Activated CD4-positive, alpha-beta memory T cell treated with anti-CD3 and anti-CD28 coated beads, Interleukin-2, amount 10 ng/mL, durations not matched to agents 7 days and 5 days (primary cell): Measurements from ENCODE around the gene CIT. TPM values are rescaled to one million over a fixed set of nuclear protein-coding genes. Genes with fewer than 3 reads are reported as not detected.

Experiments used
- CTCF ChIA-PET: fragments of 350-600 bp; sonication (Branson Sonifier 250); formaldehyde crosslinking; loops from one replicate; lab custom pipeline; 2021; ENCODE audit warnings: antibody characterized with exemption, inconsistent platforms; lab: Charles Lee
- POLR2A ChIA-PET: fragments of 350-600 bp; sonication (Branson Sonifier 250); formaldehyde crosslinking; loops from one replicate; lab custom pipeline; 2021; ENCODE audit warnings: antibody characterized with exemption; lab: Charles Lee
- DNase-seq: peaks from one replicate; pipeline ENCODE4 v3.0.0-alpha.2; 2020
- H3K27ac Mint-ChIP-seq: one replicate; pipeline ENCODE4 v1.8.0; 2021; ENCODE audit warnings: mild to moderate bottlenecking, mixed read lengths
- H3K27me3 Mint-ChIP-seq: one replicate; pipeline ENCODE4 v1.8.0; 2021; ENCODE audit warnings: mixed read lengths
- H3K36me3 Mint-ChIP-seq: one replicate; pipeline ENCODE4 v1.8.0; 2021; ENCODE audit warnings: low read depth, mixed read lengths
- H3K4me1 Mint-ChIP-seq: one replicate; pipeline ENCODE4 v1.8.0; 2021; ENCODE audit warnings: mixed read lengths
- H3K4me3 Mint-ChIP-seq: one replicate; pipeline ENCODE4 v1.8.0; 2021; ENCODE audit warnings: mild to moderate bottlenecking, mixed read lengths
- H3K9me3 Mint-ChIP-seq: one replicate; pipeline ENCODE4 v1.8.0; 2021; ENCODE audit warnings: mixed read lengths
- total RNA-seq, 2 experiments: library from RNA; stranded (reverse); gene quantifications; one replicate each; pipeline ENCODE4 v1.2.3, GENCODE V29; 2021

The CIT gene
- total RNA-seq, 2 experiments from 2014 or later = 92.8 to 100 TPM

DNA sequence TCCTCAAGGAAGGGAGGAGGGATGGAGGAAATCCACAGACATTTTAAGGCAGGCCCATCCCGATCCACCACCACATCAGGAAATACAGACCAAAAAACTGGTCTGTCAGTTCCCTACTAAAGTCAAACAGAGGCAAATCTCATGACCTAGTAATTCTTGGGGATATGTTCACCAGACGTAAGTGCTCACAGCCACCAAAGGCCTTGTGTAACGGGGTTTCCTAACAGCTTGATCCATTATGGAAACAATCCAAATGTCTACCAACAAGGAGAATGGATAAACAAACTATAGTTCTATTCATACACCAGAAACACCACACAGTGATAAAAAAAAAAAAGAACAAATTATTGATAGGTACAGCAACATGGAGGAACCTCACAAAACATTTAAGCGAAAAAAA lies 136.3 kb downstream of the CIT start:
- ChIA-PET POLR2A (no interaction called here), CTCF (no interaction called here)
- no peak for DNase-seq
- H3K27me3 Mint-ChIP-seq = no peaks in the 10 kb centered on the region
- H3K4me1 Mint-ChIP-seq = no peaks in the 10 kb centered on the region
- peaks cover 14% of the 10 kb centered on the region for H3K9me3 Mint-ChIP-seq
- H3K36me3 Mint-ChIP-seq = peaks cover 70% of the 10 kb centered on the region
- no peak overlapping the region for H3K4me3 Mint-ChIP-seq
- H3K27ac Mint-ChIP-seq = no peak overlapping the region

- H3K27ac Mint-ChIP-seq = no peak overlapping the region
Observed at GRCh38 chr12:119735079-119735478, 142.0 kb downstream of the CIT start.

GRCh38 chr12:119730381-119730780 lies 146.7 kb downstream of the CIT start:
- H3K27ac Mint-ChIP-seq = no peak overlapping the region
- no peak for DNase-seq
- H3K36me3 Mint-ChIP-seq = peaks cover 56% of the 10 kb centered on the region
- no peak overlapping the region for H3K4me3 Mint-ChIP-seq
- CTCF ChIA-PET = no interaction called here
- H3K9me3 Mint-ChIP-seq = no peaks in the 10 kb centered on the region
- H3K27me3 Mint-ChIP-seq = no peaks in the 10 kb centered on the region
- POLR2A ChIA-PET = no interaction called here
- H3K4me1 Mint-ChIP-seq = peaks cover 11% of the 10 kb centered on the region

More at GRCh38 chr12:119735079-119735478, 142.0 kb downstream of the CIT start:
- H3K9me3 Mint-ChIP-seq = no peaks in the 10 kb centered on the region
- CTCF ChIA-PET = no interaction called here
- peaks cover 9% of the 10 kb centered on the region for H3K4me1 Mint-ChIP-seq
- no peak for DNase-seq
- POLR2A ChIA-PET = no interaction called here
- H3K4me3 Mint-ChIP-seq = no peak overlapping the region
- peaks cover 49% of the 10 kb centered on the region for H3K36me3 Mint-ChIP-seq
- no peaks in the 10 kb centered on the region for H3K27me3 Mint-ChIP-seq

DNA sequence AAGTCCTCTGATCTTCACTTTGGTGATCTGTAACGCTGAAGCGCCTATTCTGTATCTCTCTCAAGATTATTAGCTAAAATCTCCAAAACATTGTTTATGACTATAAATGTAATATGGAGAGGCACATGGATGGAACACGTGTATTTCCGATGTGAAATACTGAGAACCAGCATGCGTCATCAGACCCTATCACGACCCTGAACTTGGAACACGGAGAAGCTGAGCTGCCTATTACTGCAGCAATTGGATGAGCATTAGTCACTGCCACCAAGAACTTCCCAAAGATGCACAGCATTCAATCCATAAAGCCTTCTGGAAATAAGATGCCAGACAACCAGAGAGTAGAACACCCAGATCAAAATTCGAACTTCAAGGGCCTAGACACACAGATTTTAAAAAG lies 147.2 kb downstream of the CIT start:
- H3K27ac Mint-ChIP-seq = no peak overlapping the region

DNA sequence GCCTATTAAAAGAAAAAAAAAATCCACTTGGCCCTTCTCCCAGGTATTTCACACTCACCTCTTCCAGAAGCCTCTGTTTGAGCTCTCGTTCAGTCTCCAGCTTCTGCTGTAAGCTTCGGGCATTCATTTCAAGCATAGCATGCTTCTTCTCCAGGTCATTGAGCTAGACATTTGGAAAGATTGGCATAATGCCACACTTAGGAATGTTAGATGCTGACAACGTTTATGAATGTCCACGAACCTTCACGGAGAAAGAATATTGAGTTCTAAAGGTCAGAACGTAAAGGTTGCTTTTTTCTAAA lies 148.7 kb downstream of the CIT start:
- Mint-ChIP-seq H3K4me1 (peaks cover 9% of the 10 kb centered on the region), H3K27ac (no peak overlapping the region), H3K4me3 (no peak overlapping the region), H3K27me3 (no peaks in the 10 kb centered on the region), H3K36me3 (peaks cover 49% of the 10 kb centered on the region), H3K9me3 (no peaks in the 10 kb centered on the region)
- ChIA-PET POLR2A (no interaction called here), CTCF (no interaction called here)
- DNase-seq = no peak

More for the DNA sequence above, 147.2 kb downstream of the CIT start:
- ChIA-PET POLR2A (no interaction called here), CTCF (no interaction called here)
- H3K27me3 Mint-ChIP-seq = no peaks in the 10 kb centered on the region
- no peak for DNase-seq
- H3K4me3 Mint-ChIP-seq = no peak overlapping the region
- H3K4me1 Mint-ChIP-seq = peaks cover 11% of the 10 kb centered on the region
- peaks cover 56% of the 10 kb centered on the region for H3K36me3 Mint-ChIP-seq
- H3K9me3 Mint-ChIP-seq = no peaks in the 10 kb centered on the region

DNA sequence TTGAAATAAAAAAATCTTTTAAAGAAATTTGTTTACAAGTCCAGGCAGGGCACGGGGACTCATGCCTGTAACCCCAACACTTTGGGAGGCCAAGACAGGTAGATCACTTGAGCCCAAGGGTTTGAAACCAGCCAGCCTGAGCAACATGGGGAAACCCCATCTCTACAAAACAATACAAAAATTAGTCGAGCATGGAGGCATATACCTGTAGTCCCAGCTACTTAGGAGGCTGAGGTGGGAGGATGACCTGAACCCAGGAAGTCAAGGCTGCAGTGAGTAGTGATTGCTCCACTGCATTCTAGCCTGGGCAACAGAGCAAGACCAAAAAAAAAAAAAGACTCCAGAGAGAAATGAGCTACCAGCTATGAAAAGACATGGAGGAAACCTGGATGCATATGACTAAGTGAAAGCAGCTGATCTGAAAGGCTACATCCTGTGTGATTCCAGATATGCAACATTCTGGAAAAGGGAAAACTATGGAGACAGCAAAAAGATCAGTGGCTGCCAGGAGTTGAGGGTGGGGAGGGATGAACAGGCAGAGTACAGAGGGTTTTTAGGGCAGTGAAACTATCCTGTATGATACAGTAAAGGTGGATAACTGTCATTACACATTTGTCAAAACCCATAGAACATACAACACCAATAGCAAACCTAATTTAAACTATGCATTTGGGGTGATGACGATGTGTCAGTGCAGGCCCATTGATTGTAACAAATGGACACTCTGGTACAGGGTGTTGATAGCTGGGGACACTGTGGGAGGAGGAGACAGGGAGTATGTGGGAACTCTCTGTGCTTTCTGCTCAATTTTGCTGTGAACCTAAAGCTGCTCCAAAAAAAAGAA lies 149.3 kb downstream of the CIT start:
- POLR2A ChIA-PET = no interaction called here

DNA sequence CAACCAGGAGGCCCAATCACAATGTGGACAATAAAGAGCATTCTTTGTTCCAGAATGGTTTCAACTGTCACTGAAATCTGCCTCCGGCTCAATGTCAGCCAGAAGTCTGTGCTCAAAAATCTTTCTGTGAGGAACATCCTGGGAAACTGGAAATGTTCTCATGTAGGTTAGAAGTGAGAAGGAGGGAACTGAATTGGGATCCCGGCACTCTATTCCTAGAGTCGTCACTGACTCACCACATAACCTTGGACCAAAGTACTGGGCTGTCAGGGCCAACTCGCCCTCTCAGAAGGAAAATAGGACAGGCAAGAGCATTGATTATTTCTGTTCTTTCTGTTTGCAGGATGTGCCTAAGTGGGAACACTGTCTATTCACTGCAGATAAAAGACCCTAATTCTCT lies 151.6 kb downstream of the CIT start:
- Mint-ChIP-seq H3K27ac (no peak overlapping the region), H3K9me3 (no peaks in the 10 kb centered on the region), H3K27me3 (no peaks in the 10 kb centered on the region), H3K4me1 (peaks cover 1% of the 10 kb centered on the region), H3K36me3 (peaks cover 50% of the 10 kb centered on the region), H3K4me3 (no peak overlapping the region)
- POLR2A ChIA-PET = no interaction called here
- CTCF ChIA-PET = no interaction called here
- DNase-seq = no peak

More for the DNA sequence above, 149.3 kb downstream of the CIT start:
- DNase-seq = no peak
- CTCF ChIA-PET = no interaction called here
- H3K36me3 Mint-ChIP-seq = peaks cover 45% of the 10 kb centered on the region
- H3K27ac Mint-ChIP-seq = no peak overlapping the region
- H3K4me1 Mint-ChIP-seq = peaks cover 9% of the 10 kb centered on the region
- H3K4me3 Mint-ChIP-seq = no peak overlapping the region
- no peaks in the 10 kb centered on the region for H3K9me3 Mint-ChIP-seq
- H3K27me3 Mint-ChIP-seq = no peaks in the 10 kb centered on the region

DNA sequence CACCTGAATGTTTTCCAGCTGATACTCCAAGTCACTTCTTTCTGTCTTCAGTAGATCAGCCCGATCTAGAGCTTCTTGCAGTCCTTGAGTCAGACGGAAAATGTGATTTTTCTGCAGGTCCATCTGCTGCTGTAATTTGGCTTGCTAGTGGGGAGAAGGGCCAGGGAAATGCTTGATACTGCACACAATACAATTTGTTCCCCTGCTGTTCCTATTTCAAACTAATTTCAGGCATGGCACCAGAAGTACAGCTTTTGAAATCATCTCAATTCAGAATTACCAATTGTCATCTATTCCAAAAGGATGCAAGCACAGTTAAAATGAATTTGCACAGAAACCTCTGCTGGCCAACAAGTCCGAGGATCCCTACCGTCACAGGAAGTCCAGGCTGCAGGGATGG lies 155.8 kb downstream of the CIT start:
- H3K4me1 Mint-ChIP-seq = peaks cover 4% of the 10 kb centered on the region
- no peak overlapping the region for H3K27ac Mint-ChIP-seq
- H3K36me3 Mint-ChIP-seq = peaks cover 51% of the 10 kb centered on the region
- no peaks in the 10 kb centered on the region for H3K9me3 Mint-ChIP-seq
- no peak for DNase-seq
- no peak overlapping the region for H3K4me3 Mint-ChIP-seq
- ChIA-PET POLR2A (no interaction called here), CTCF (no interaction called here)
- no peaks in the 10 kb centered on the region for H3K27me3 Mint-ChIP-seq

DNA sequence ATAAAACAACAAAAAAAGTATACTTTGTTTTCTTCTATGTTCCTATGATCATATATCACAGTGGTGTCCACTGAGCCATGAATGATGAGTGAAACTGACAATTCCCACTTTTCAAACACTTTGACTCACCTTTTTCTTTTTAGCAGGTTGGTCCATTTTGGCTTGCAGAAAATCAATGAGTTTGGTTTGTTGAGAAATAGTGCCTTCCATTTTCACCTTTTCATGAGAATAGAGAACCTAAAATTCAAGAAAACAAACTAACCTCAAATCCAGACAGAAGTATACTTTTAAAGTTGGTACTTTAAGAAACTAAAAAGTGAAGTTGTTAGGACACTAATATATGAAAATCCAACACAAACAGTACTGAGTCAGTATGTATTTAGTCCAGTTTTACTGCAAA lies 156.8 kb downstream of the CIT start:
- Mint-ChIP-seq H3K9me3 (no peaks in the 10 kb centered on the region), H3K36me3 (peaks cover 57% of the 10 kb centered on the region), H3K4me1 (peaks cover 5% of the 10 kb centered on the region), H3K27ac (no peak overlapping the region), H3K4me3 (no peak overlapping the region), H3K27me3 (no peaks in the 10 kb centered on the region)
- no peak for DNase-seq
- ChIA-PET CTCF (no interaction called here), POLR2A (no interaction called here)

DNA sequence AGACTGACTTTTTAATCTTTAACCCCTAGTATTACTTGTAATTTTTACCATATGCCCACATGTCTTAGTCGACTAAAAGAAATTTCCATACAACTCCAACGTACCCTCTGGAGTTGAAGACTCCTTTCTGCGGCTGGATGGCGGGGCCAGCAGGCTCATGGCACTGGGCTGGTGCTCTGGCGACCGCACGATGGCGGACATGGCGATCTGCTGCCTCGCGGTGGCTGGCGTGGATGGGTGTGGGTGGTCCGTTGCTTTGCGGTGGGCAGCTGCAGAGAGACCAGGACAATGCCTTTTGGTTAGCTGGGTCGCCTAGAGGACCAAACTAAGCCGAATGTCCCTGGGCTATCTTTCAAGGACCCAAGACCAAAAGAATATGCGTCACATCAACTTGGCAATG lies 159.0 kb downstream of the CIT start:
- no peaks in the 10 kb centered on the region for H3K9me3 Mint-ChIP-seq
- peaks cover 68% of the 10 kb centered on the region for H3K36me3 Mint-ChIP-seq
- H3K4me1 Mint-ChIP-seq = peaks cover 5% of the 10 kb centered on the region
- POLR2A ChIA-PET = no interaction called here
- no peak overlapping the region for H3K4me3 Mint-ChIP-seq
- no peak for DNase-seq
- H3K27me3 Mint-ChIP-seq = no peaks in the 10 kb centered on the region
- CTCF ChIA-PET = interaction anchor here (0.9 kb wide), 1 partner anchor 185 kb away, joined by 5 read pairs; no protein-coding TSS in a partner anchor
- no peak overlapping the region for H3K27ac Mint-ChIP-seq

- H3K36me3 Mint-ChIP-seq = peaks cover 76% of the 10 kb centered on the region
Observed at GRCh38 chr12:119715268-119715620, 161.9 kb downstream of the CIT start.

GRCh38 chr12:119714614-119715267 lies 162.4 kb downstream of the CIT start:
- H3K36me3 Mint-ChIP-seq = peaks cover 78% of the 10 kb centered on the region
- H3K4me3 Mint-ChIP-seq = no peak overlapping the region
- ChIA-PET POLR2A (no interaction called here), CTCF (no interaction called here)
- H3K27ac Mint-ChIP-seq = no peak overlapping the region
- no peaks in the 10 kb centered on the region for H3K9me3 Mint-ChIP-seq
- H3K27me3 Mint-ChIP-seq = no peaks in the 10 kb centered on the region
- peaks cover 5% of the 10 kb centered on the region for H3K4me1 Mint-ChIP-seq
- no peak for DNase-seq

More at GRCh38 chr12:119715268-119715620, 161.9 kb downstream of the CIT start:
- H3K27ac Mint-ChIP-seq = no peak overlapping the region
- no peak overlapping the region for H3K4me3 Mint-ChIP-seq
- H3K27me3 Mint-ChIP-seq = no peaks in the 10 kb centered on the region
- ChIA-PET CTCF (no interaction called here), POLR2A (no interaction called here)
- no peaks in the 10 kb centered on the region for H3K9me3 Mint-ChIP-seq
- DNase-seq = no peak
- H3K4me1 Mint-ChIP-seq = peaks cover 5% of the 10 kb centered on the region

GRCh38 chr12:119713551-119714031 lies 163.5 kb downstream of the CIT start:
- no peak overlapping the region for H3K4me3 Mint-ChIP-seq
- ChIA-PET CTCF (no interaction called here), POLR2A (no interaction called here)
- H3K4me1 Mint-ChIP-seq = peaks cover 5% of the 10 kb centered on the region
- peaks cover 80% of the 10 kb centered on the region for H3K36me3 Mint-ChIP-seq
- H3K27ac Mint-ChIP-seq = no peak overlapping the region
- H3K9me3 Mint-ChIP-seq = no peaks in the 10 kb centered on the region
- no peaks in the 10 kb centered on the region for H3K27me3 Mint-ChIP-seq
- DNase-seq = no peak
